ENCODE data around the gene PYROXD2. TPM values are rescaled to one million over a fixed set of nuclear protein-coding genes. Genes with fewer than 3 reads are reported as not detected.

Gene PYROXD2
- total RNA-seq, 2 experiments from 2014 or later: 0.41 to 4.3 TPM

DNA sequence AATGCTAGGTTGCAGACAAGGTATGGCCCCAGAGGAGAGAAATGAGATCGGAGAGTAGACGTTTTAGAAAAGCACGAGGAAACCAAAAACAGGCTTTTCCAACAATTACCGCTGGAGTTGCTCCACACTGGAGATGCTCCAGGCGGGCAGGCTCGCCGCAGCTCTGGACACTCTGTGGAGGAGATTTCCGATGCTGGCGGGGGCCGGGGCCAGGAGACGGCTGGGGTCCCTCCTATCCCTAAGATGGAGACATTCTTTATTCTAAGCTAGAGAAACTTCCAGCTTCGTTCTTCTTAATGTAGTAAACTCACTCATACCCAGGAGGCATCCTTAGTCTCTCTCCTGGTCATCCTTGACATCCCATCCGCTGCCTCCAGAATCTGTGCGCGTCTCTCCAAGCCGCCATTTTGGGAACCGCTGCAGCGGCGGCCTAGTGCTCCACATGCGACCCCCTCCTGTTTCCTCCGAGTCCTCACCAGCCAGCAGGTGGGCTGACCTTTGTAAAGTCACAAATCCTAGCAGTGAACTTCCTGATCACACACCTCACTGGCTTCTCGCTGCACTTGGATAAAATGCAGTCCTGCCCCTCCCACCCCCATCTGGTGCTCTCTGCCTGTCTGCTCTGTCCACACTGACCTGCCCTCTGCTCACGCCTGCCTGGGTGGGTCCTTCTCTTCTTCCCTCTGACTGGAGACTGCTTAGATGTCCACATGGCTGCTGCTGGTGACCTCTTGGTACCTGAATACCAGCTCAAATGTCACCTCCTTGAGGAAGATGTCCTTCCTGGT, 11.9 kb downstream of the PYROXD2 start:
- no peaks in the 10 kb centered on the region for H3K36me3 ChIP-seq (ENCODE audit: insufficient read depth, low read length)
- intact Hi-C loops (cut with micrococcal nuclease; ENCODE audit: unreplicated experiment): no loop called here
- no peak overlapping the region for H3K4me3 ChIP-seq (ENCODE audit: low read depth, low read length, poor library complexity, severe bottlenecking)
- no TSS peak for BruUV-seq (replicated peaks)
- no peak overlapping the region for H3K4me2 ChIP-seq (ENCODE audit: low read length)
- CTCF ChIA-PET (ENCODE audit: unreplicated experiment): no interaction called here
- POLR2A ChIA-PET: no interaction called here
- no peaks in the 10 kb centered on the region for H3K79me2 ChIP-seq (ENCODE audit: insufficient read depth, low read depth, low read length)
- H3K9me2 ChIP-seq (ENCODE audit: insufficient read depth, low read length): no peaks in the 10 kb centered on the region
- H3K4me1 ChIP-seq (ENCODE audit: insufficient read depth, low read length, poor library complexity, severe bottlenecking): no peaks in the 10 kb centered on the region
- no peak overlapping the region for H2AFZ ChIP-seq (ENCODE audit: low read length)
- H4K20me1 ChIP-seq (ENCODE audit: insufficient read depth, low read length): no peaks in the 10 kb centered on the region
- no peaks in the 10 kb centered on the region for H3K9me3 ChIP-seq (ENCODE audit: low read length)
- DNase-seq (ENCODE audit: low spot score): no peak
- TF ChIP-seq EZH2phosphoT487 (IDR thresholded peaks at IDR 0.05; ENCODE audit: borderline replicate concordance, low read depth, low read length): no peak
- TF ChIP-seq, protein P1, sequence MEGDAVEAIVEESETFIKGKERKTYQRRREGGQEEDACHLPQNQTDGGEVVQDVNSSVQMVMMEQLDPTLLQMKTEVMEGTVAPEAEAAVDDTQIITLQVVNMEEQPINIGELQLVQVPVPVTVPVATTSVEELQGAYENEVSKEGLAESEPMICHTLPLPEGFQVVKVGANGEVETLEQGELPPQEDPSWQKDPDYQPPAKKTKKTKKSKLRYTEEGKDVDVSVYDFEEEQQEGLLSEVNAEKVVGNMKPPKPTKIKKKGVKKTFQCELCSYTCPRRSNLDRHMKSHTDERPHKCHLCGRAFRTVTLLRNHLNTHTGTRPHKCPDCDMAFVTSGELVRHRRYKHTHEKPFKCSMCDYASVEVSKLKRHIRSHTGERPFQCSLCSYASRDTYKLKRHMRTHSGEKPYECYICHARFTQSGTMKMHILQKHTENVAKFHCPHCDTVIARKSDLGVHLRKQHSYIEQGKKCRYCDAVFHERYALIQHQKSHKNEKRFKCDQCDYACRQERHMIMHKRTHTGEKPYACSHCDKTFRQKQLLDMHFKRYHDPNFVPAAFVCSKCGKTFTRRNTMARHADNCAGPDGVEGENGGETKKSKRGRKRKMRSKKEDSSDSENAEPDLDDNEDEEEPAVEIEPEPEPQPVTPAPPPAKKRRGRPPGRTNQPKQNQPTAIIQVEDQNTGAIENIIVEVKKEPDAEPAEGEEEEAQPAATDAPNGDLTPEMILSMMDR (conservative IDR thresholded peaks at IDR 0.05; ENCODE audit: low read length): no peak
- H3K27ac ChIP-seq (ENCODE audit: low read depth, low read length, poor library complexity, severe bottlenecking): no peak overlapping the region

DNA sequence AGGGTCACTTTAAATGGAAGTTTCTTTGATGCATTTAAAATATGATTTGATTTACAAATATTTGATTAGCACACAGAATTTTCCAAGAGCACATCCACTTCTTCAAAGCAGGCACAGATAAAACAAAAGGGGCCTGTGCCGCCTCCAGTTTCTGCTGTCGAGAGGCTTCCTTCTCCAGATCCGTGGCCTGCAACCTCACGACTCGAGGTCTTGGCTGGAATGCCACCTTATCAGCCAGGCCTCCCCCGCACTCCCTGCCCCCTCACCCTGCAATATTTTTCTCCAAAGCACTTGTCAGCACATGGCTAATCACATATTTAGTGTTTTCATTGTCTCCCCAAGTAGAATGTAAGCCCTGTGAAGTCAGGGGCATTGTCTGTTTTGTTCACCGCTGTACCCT, 12.5 kb downstream of the PYROXD2 start:
- no peak overlapping the region for H3K4me2 ChIP-seq (ENCODE audit: low read length)
- TF ChIP-seq, protein P1 (conservative IDR thresholded peaks at IDR 0.05; ENCODE audit: low read length): no peak
- TF ChIP-seq EZH2phosphoT487 (IDR thresholded peaks at IDR 0.05; ENCODE audit: borderline replicate concordance, low read depth, low read length): no peak
- no peaks in the 10 kb centered on the region for H4K20me1 ChIP-seq (ENCODE audit: insufficient read depth, low read length)
- H2AFZ ChIP-seq (ENCODE audit: low read length): no peak overlapping the region
- H3K9me2 ChIP-seq (ENCODE audit: insufficient read depth, low read length): no peaks in the 10 kb centered on the region
- H3K4me3 ChIP-seq (ENCODE audit: low read depth, low read length, poor library complexity, severe bottlenecking): no peak overlapping the region
- H3K27ac ChIP-seq (ENCODE audit: low read depth, low read length, poor library complexity, severe bottlenecking): no peak overlapping the region
- intact Hi-C loops (cut with micrococcal nuclease; ENCODE audit: unreplicated experiment): no loop called here
- no peaks in the 10 kb centered on the region for H3K9me3 ChIP-seq (ENCODE audit: low read length)
- DNase-seq (ENCODE audit: low spot score): no peak
- ChIA-PET POLR2A (no interaction called here), CTCF (ENCODE audit: unreplicated experiment) (no interaction called here)
- H3K36me3 ChIP-seq (ENCODE audit: insufficient read depth, low read length): no peaks in the 10 kb centered on the region
- BruUV-seq (replicated peaks): no TSS peak
- no peaks in the 10 kb centered on the region for H3K79me2 ChIP-seq (ENCODE audit: insufficient read depth, low read depth, low read length)
- no peaks in the 10 kb centered on the region for H3K4me1 ChIP-seq (ENCODE audit: insufficient read depth, low read length, poor library complexity, severe bottlenecking)

DNA sequence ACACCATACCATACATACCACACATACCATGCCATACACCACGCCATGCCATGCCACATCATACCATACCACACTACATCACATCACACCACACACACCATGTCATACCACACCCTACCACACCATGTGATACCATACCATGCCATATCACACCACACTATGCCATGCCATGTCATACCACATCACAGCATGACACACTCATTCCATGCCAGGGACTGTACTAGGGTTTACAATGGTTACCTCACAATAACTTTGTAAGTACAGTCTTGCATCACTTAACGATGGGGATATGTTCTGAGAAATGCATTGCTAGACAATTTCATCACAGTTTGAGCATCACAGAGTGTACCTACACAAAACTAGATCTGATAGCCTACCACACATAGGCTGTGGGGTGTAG, 14.5 kb downstream of the PYROXD2 start:
- Histone ChIP-seq H3K36me3 (ENCODE audit: insufficient read depth, low read length) (no peaks in the 10 kb centered on the region), H2AFZ (ENCODE audit: low read length) (no peak overlapping the region), H3K4me2 (ENCODE audit: low read length) (no peak overlapping the region), H3K27ac (ENCODE audit: low read depth, low read length, poor library complexity, severe bottlenecking) (no peak overlapping the region), H3K79me2 (ENCODE audit: insufficient read depth, low read depth, low read length) (no peaks in the 10 kb centered on the region), H3K4me3 (ENCODE audit: low read depth, low read length, poor library complexity, severe bottlenecking) (no peak overlapping the region), H3K9me3 (ENCODE audit: low read length) (no peaks in the 10 kb centered on the region), H3K4me1 (ENCODE audit: insufficient read depth, low read length, poor library complexity, severe bottlenecking) (no peaks in the 10 kb centered on the region), H4K20me1 (ENCODE audit: insufficient read depth, low read length) (no peaks in the 10 kb centered on the region), H3K9me2 (ENCODE audit: insufficient read depth, low read length) (no peaks in the 10 kb centered on the region)
- ChIA-PET POLR2A (no interaction called here), CTCF (ENCODE audit: unreplicated experiment) (no interaction called here)
- BruUV-seq (replicated peaks): no TSS peak
- no peak for TF ChIP-seq EZH2phosphoT487 (IDR thresholded peaks at IDR 0.05; ENCODE audit: borderline replicate concordance, low read depth, low read length)
- TF ChIP-seq, protein P1 (conservative IDR thresholded peaks at IDR 0.05; ENCODE audit: low read length): no peak
- DNase-seq (ENCODE audit: low spot score): no peak
- intact Hi-C loops (cut with micrococcal nuclease; ENCODE audit: unreplicated experiment): no loop called here
